IMR-90 (cell line): ENCODE measurements around the gene SLC35F3. TPM values are rescaled to one million over a fixed set of nuclear protein-coding genes. Genes with fewer than 3 reads are reported as not detected.

ENCODE experiments used
- ATAC-seq: fragments of 200-7000 bp; cut with Tn5 transposase; 2 replicates; pipeline ENCODE4 v1.9.1; 2020; ENCODE audit warnings: low read depth, mild to moderate bottlenecking, moderate library complexity
- BruUV-seq: library from RNA; stranded (reverse); fragments of 400-500 nt; replicated peaks from 2 replicates; lab custom pipeline; 2021; lab: Mats Ljungman, UMichigan
- CTCF ChIA-PET: fragments of 300-600 bp; formaldehyde crosslinking; extraction: SDS; loops from one replicate; lab custom pipeline; 2021; ENCODE audit warnings: antibody characterized with exemption; lab: Yijun Ruan, JAX
- POLR2A ChIA-PET: fragments of 300-600 bp; sonication (Branson Sonifier 250); formaldehyde crosslinking; loops from one replicate; lab custom pipeline; 2022; ENCODE audit warnings: antibody characterized with exemption; ENCODE audit not compliant: unreplicated experiment; lab: Charles Lee
- DNase-seq: peaks from one replicate; pipeline ENCODE4 v3.0.0; 2013
- H2AFZ ChIP-seq: replicated peaks from 2 replicates; pipeline ENCODE3; 2013; ENCODE audit warnings: low read length, mild to moderate bottlenecking; ENCODE audit not compliant: poor library complexity
- H2AK5ac ChIP-seq: 2 replicates; pipeline ENCODE4 v1.6.1; 2013; ENCODE audit warnings: low read depth, low read length, inconsistent platforms
- H2AK9ac ChIP-seq: replicated peaks from 2 replicates; pipeline ENCODE3; 2013; ENCODE audit warnings: mild to moderate bottlenecking, low read depth, low read length, moderate library complexity; ENCODE audit not compliant: poor library complexity
- H2BK120ac ChIP-seq: 2 replicates; pipeline ENCODE4 v1.6.1; 2013; ENCODE audit warnings: low read depth, low read length, inconsistent platforms
- H2BK15ac ChIP-seq: 3 replicates; pipeline ENCODE4 v1.6.1; 2013; ENCODE audit warnings: low read depth, low read length, inconsistent platforms
- H2BK20ac ChIP-seq: 2 replicates; pipeline ENCODE4 v1.6.1; 2013; ENCODE audit warnings: low read depth, mild to moderate bottlenecking, inconsistent platforms, low read length, moderate library complexity
- H2BK5ac ChIP-seq: 2 replicates; pipeline ENCODE4 v1.6.1; 2013; ENCODE audit warnings: mild to moderate bottlenecking, low read depth, low read length, inconsistent platforms; ENCODE audit not compliant: poor library complexity, severe bottlenecking
- H3K14ac ChIP-seq: replicated peaks from 2 replicates; pipeline ENCODE4 v1.6.1; 2013; ENCODE audit warnings: low read depth, low read length, inconsistent platforms
- H3K18ac ChIP-seq: 2 replicates; pipeline ENCODE4 v1.6.1; 2013; ENCODE audit warnings: low read depth, low read length, control low read depth
- H3K23ac ChIP-seq: 2 replicates; pipeline ENCODE4 v1.6.1; 2013; ENCODE audit warnings: low read depth, low read length, inconsistent platforms
- H3K27ac ChIP-seq: 2 replicates; pipeline ENCODE4 v1.5.1; 2013; ENCODE audit warnings: mild to moderate bottlenecking, control low read depth, low read length; ENCODE audit not compliant: insufficient read depth
- H3K27me3 ChIP-seq: 2 replicates; pipeline ENCODE4 v1.6.1; 2013; ENCODE audit warnings: low read length; ENCODE audit not compliant: control insufficient read depth, insufficient read depth
- H3K36me3 ChIP-seq: 2 replicates; pipeline ENCODE4 v1.6.1; 2013; ENCODE audit warnings: low read length, mixed read lengths; ENCODE audit not compliant: control insufficient read depth, insufficient read depth
- H3K4ac ChIP-seq: 2 replicates; pipeline ENCODE4 v1.6.1; 2013; ENCODE audit warnings: low read depth, low read length, inconsistent platforms
- H3K4me1 ChIP-seq: 2 replicates; pipeline ENCODE4 v1.6.1; 2013; ENCODE audit warnings: low read length, mixed read lengths; ENCODE audit not compliant: control insufficient read depth, insufficient read depth
- H3K4me2 ChIP-seq: 2 replicates; pipeline ENCODE4 v1.6.1; 2013; ENCODE audit warnings: low read depth, mild to moderate bottlenecking, control low read depth, low read length, moderate library complexity
- H3K4me3 ChIP-seq: 2 replicates; pipeline ENCODE4 v1.5.1; 2013; ENCODE audit warnings: low read depth, mild to moderate bottlenecking, control low read depth, low read length, moderate library complexity; ENCODE audit not compliant: insufficient read depth
- H3K56ac ChIP-seq: 2 replicates; pipeline ENCODE4 v1.6.1; 2013; ENCODE audit warnings: low read length, inconsistent platforms; ENCODE audit not compliant: insufficient read depth; ENCODE audit errors: extremely low read depth
- H3K79me1 ChIP-seq, 2 experiments: 2 replicates each; pipeline ENCODE4 v1.6.1; 2013; ENCODE audit warnings: low read length in 2 of 2, inconsistent platforms in 1 of 2, low read depth in 1 of 2
- H3K9ac ChIP-seq: 2 replicates; pipeline ENCODE4 v1.6.1; 2013; ENCODE audit warnings: low read depth, low read length, control low read depth
- H3K9me1 ChIP-seq: 2 replicates; pipeline ENCODE4 v1.6.1; 2013; ENCODE audit warnings: low read length, inconsistent platforms; ENCODE audit not compliant: insufficient read depth
- H3K9me3 ChIP-seq: 2 replicates; pipeline ENCODE4 v1.6.1; 2013; ENCODE audit warnings: low read length; ENCODE audit not compliant: control insufficient read depth, insufficient read depth
- H4K20me1 ChIP-seq: 2 replicates; pipeline ENCODE4 v1.6.1; 2013; ENCODE audit warnings: low read length, inconsistent platforms; ENCODE audit not compliant: insufficient read depth
- H4K5ac ChIP-seq: 2 replicates; pipeline ENCODE4 v1.6.1; 2013; ENCODE audit warnings: mild to moderate bottlenecking, low read depth, low read length, control low read depth
- H4K8ac ChIP-seq, 2 experiments: 2 replicates each; pipeline ENCODE4 v1.6.1; 2013; ENCODE audit warnings: low read depth in 2 of 2, low read length in 2 of 2, control low read depth in 1 of 2, inconsistent platforms in 1 of 2
- H4K91ac ChIP-seq: 2 replicates; pipeline ENCODE4 v1.6.1; 2013; ENCODE audit warnings: low read depth, low read length, inconsistent platforms; ENCODE audit not compliant: insufficient read depth
- BHLHE40 ChIP-seq: fragments of 150-350 bp; IDR thresholded peaks from 2 replicates; pipeline ENCODE4 v1.6.1; 2016; ENCODE audit warnings: mild to moderate bottlenecking, low read depth, low read length
- CEBPB ChIP-seq: IDR thresholded peaks from 2 replicates; pipeline ENCODE4 v1.6.1; 2012; ENCODE audit warnings: low read depth, low read length, improper control_type of control experiment
- CHD1 ChIP-seq: IDR thresholded peaks from 2 replicates; pipeline ENCODE4 v1.6.1; 2012; ENCODE audit warnings: low read depth, low read length, improper control_type of control experiment
- CTCF ChIP-seq: conservative IDR thresholded peaks from 2 replicates; pipeline ENCODE4 v1.5.1; 2012; ENCODE audit warnings: mild to moderate bottlenecking, low read depth, low read length, improper control_type of control experiment
- ELK1 ChIP-seq: fragments of 150-350 bp; IDR thresholded peaks from 2 replicates; pipeline ENCODE4 v1.6.1; 2016; ENCODE audit warnings: low read depth, mild to moderate bottlenecking, low read length, moderate library complexity, borderline replicate concordance
- FOS ChIP-seq: fragments of 150-350 bp; IDR thresholded peaks from 2 replicates; pipeline ENCODE4 v1.6.1; 2016; ENCODE audit warnings: low read depth, low read length
- MAFK ChIP-seq: IDR thresholded peaks from 2 replicates; pipeline ENCODE4 v1.6.1; 2012; ENCODE audit warnings: low read depth, low read length, improper control_type of control experiment
- MAZ ChIP-seq: IDR thresholded peaks from 2 replicates; pipeline ENCODE4 v1.6.1; 2012; ENCODE audit warnings: low read depth, mild to moderate bottlenecking, low read length, improper control_type of control experiment, moderate library complexity, borderline replicate concordance
- MXI1 ChIP-seq: IDR thresholded peaks from 2 replicates; pipeline ENCODE4 v1.6.1; 2012; ENCODE audit warnings: low read depth, mild to moderate bottlenecking, low read length, moderate library complexity, borderline replicate concordance
- NFE2L2 ChIP-seq: fragments of 150-350 bp; IDR thresholded peaks from 2 replicates; pipeline ENCODE4 v1.6.1; 2016; ENCODE audit warnings: low read depth, mild to moderate bottlenecking, low read length
- POLR2A ChIP-seq: IDR thresholded peaks from 2 replicates; pipeline ENCODE4 v1.6.1; 2012; ENCODE audit warnings: mild to moderate bottlenecking, low read depth, low read length
- RAD21 ChIP-seq: IDR thresholded peaks from 2 replicates; pipeline ENCODE4 v1.6.1; 2012; ENCODE audit warnings: low read length, improper control_type of control experiment
- RCOR1 ChIP-seq: IDR thresholded peaks from 2 replicates; pipeline ENCODE4 v1.6.1; 2012; ENCODE audit warnings: mild to moderate bottlenecking, low read length, improper control_type of control experiment; ENCODE audit not compliant: insufficient replicate concordance
- RFX5 ChIP-seq: IDR thresholded peaks from 2 replicates; pipeline ENCODE4 v1.8.0; 2012; ENCODE audit warnings: low read depth, mild to moderate bottlenecking, low read length, moderate library complexity
- SMC3 ChIP-seq: fragments of 150-350 bp; IDR thresholded peaks from 2 replicates; pipeline ENCODE4 v1.6.1; 2016; ENCODE audit warnings: low read depth, mild to moderate bottlenecking, antibody characterized with exemption, low read length, moderate library complexity
- USF2 ChIP-seq: fragments of 150-350 bp; IDR thresholded peaks from 2 replicates; pipeline ENCODE4 v1.6.1; 2017; ENCODE audit warnings: mild to moderate bottlenecking, antibody characterized with exemption, low read length, low read depth
- WGBS, 2 experiments: methylation state at CpG; one replicate each; pipeline versions ENCODE4 v1.1.5 to v1.1.7; 2013; ENCODE audit warnings: missing lambda C conversion rate in 2 of 2; ENCODE audit not compliant: insufficient read length in 1 of 2; ENCODE audit errors: extremely low coverage in 2 of 2; 5-methylcytosine and 5-hydroxymethylcytosine counted together
- dilution Hi-C: fragments of 300-500 bp; cut with HindIII; formaldehyde crosslinking; loops from one replicate; pipeline ENCODE4 v1.14.3; 2018; ENCODE audit warnings: low sequenced_read_pairs; ENCODE audit not compliant: unreplicated experiment
- in situ Hi-C: fragments of 300-500 bp; cut with MboI; formaldehyde crosslinking; loops from 3 replicates; pipeline ENCODE4 v1.14.3; 2019; ENCODE audit warnings: low sequenced_read_pairs, inconsistent platforms, mixed read lengths
- intact Hi-C: fragments of 100-400 bp; cut with micrococcal nuclease; formaldehyde crosslinking; loops from 2 replicates; pipeline ENCODE4 v1.10.0; 2022
- polyA plus RNA-seq, 3 experiments: library from polyadenylated mRNA; depleted of rRNA; stranded (reverse); fragments of >200 nt; gene quantifications; 2 replicates each; pipeline ENCODE4 v1.2.3, GENCODE V29; 2012; ENCODE audit warnings: low replicate concordance in 1 of 3
- total RNA-seq: library from RNA; depleted of rRNA; stranded (reverse); fragments of >200 nt; gene quantifications from 2 replicates; pipeline ENCODE4 v1.2.3, GENCODE V29; 2012

SLC35F3 gene
- total and polyA plus RNA-seq, 2 of the 4 experiments (the other 2 are of a cell fraction), result under 0.01 to 0.17 TPM

GRCh38 chr1:234022302-234022701, 117.8 kb downstream of the SLC35F3 start:
- ChIA-PET CTCF (no interaction called here), POLR2A (no interaction called here)
- no CpG with 5 or more reads among the region's 2 CpGs for WGBS, 2 experiments
- Histone ChIP-seq H3K4me2 (no peak overlapping the region), H3K56ac (no peak overlapping the region), H2AK9ac (no peak overlapping the region), H3K4me3 (no peak overlapping the region), H4K5ac (no peak overlapping the region), H2AFZ (no peak overlapping the region), H3K9me3 (peaks cover 5% of the 10 kb centered on the region), H3K4me1 (no peaks in the 10 kb centered on the region), H3K9ac (no peak overlapping the region), H3K36me3 (no peaks in the 10 kb centered on the region), H3K27me3 (no peaks in the 10 kb centered on the region), H2BK120ac (no peak overlapping the region), H2BK5ac (no peak overlapping the region), H3K79me1 (no peaks in the 10 kb centered on the region), H3K4ac (no peak overlapping the region), H3K9me1 (no peaks in the 10 kb centered on the region), H4K8ac (no peak overlapping the region), H4K20me1 (no peaks in the 10 kb centered on the region), H3K14ac (no peak overlapping the region), H2BK15ac (no peak overlapping the region), H4K91ac (no peak overlapping the region), H3K27ac (no peak overlapping the region), H3K23ac (no peak overlapping the region), H2AK5ac (no peak overlapping the region), H3K18ac (no peak overlapping the region), H2BK20ac (no peak overlapping the region)
- dilution Hi-C loops (no loop called here), intact Hi-C loops (no loop called here), in situ Hi-C loops (no loop called here)
- DNase-seq (no peak), ATAC-seq (no peak)
- BruUV-seq, result no TSS peak
- TF ChIP-seq RFX5 (no peak), CTCF (no peak), USF2 (no peak), FOS (no peak), RCOR1 (no peak), CEBPB (no peak), SMC3 (no peak), MAFK (no peak), BHLHE40 (no peak), ELK1 (no peak), MXI1 (no peak), RAD21 (no peak), CHD1 (no peak), POLR2A (no peak), NFE2L2 (no peak), MAZ (no peak)
